OCI-LY1 (cell line): ENCODE data around the gene PLK1.

Experiments
- H2AFZ ChIP-seq: fragments of 200-600 bp; sonication (generic), shearing (Covaris generic); 2 replicates; pipeline ENCODE4 v1.6.0; 2014; ENCODE audit warnings: antibody characterized with exemption, mild to moderate bottlenecking, low read length
- H3F3A ChIP-seq: fragments of 200-600 bp; sonication (generic), shearing (Covaris generic); 2 replicates; pipeline ENCODE4 v1.6.0; 2014; ENCODE audit warnings: mild to moderate bottlenecking, antibody characterized with exemption, low read length, moderate library complexity; ENCODE audit not compliant: insufficient read depth
- H3K27ac ChIP-seq: fragments of 200-600 bp; sonication (generic); 2 replicates; pipeline ENCODE4 v1.5.1; 2014; ENCODE audit warnings: low read length, mixed run types, mild to moderate bottlenecking, low read depth; ENCODE audit not compliant: poor library complexity, severe bottlenecking
- H3K27me3 ChIP-seq: fragments of 200-600 bp; sonication (generic); 2 replicates; pipeline ENCODE4 v1.6.0; 2014; ENCODE audit warnings: antibody characterized with exemption, mild to moderate bottlenecking, low read length, moderate library complexity; ENCODE audit not compliant: insufficient read depth
- H3K36me3 ChIP-seq: fragments of 200-600 bp; sonication (generic); 2 replicates; pipeline ENCODE4 v1.6.1; 2014; ENCODE audit warnings: mild to moderate bottlenecking, antibody characterized with exemption, low read length, moderate library complexity, mixed read lengths; ENCODE audit not compliant: insufficient read depth
- H3K4me1 ChIP-seq: fragments of 200-600 bp; sonication (generic); 2 replicates; pipeline ENCODE4 v1.5.1; 2014; ENCODE audit warnings: mild to moderate bottlenecking, low read length, moderate library complexity; ENCODE audit not compliant: insufficient read depth, severe bottlenecking
- H3K4me2 ChIP-seq: fragments of 200-600 bp; sonication (generic), shearing (Covaris generic); 2 replicates; pipeline ENCODE4 v1.6.1; 2014; ENCODE audit warnings: low read length
- H3K4me3 ChIP-seq: fragments of 200-600 bp; sonication (generic); 2 replicates; pipeline ENCODE4 v1.5.1; 2014; ENCODE audit warnings: low read length, low read depth, mild to moderate bottlenecking, mixed read lengths; ENCODE audit not compliant: poor library complexity, severe bottlenecking
- H3K79me2 ChIP-seq: fragments of 200-600 bp; shearing (Covaris generic); 2 replicates; pipeline ENCODE4 v1.6.1; 2016; ENCODE audit warnings: mixed run types, low read length, mixed read lengths; ENCODE audit not compliant: insufficient read depth
- H3K9ac ChIP-seq: fragments of 200-600 bp; sonication (generic), shearing (Covaris generic); 2 replicates; pipeline ENCODE4 v1.6.1; 2014; ENCODE audit warnings: mild to moderate bottlenecking, low read length, mixed read lengths
- H3K9me2 ChIP-seq: fragments of 200-600 bp; sonication (generic), shearing (Covaris generic); 2 replicates; pipeline ENCODE4 v1.6.1; 2014; ENCODE audit warnings: low read depth, mild to moderate bottlenecking, low read length, mixed read lengths
- H3K9me3 ChIP-seq: fragments of 200-600 bp; shearing (Covaris generic); 2 replicates; pipeline ENCODE4 v1.6.1; 2014; ENCODE audit warnings: low read length, mixed read lengths
- H4K20me1 ChIP-seq: fragments of 200-600 bp; sonication (generic), shearing (Covaris generic); 2 replicates; pipeline ENCODE4 v1.6.0; 2016; ENCODE audit warnings: mild to moderate bottlenecking, low read length; ENCODE audit not compliant: insufficient read depth
- CTCF ChIP-seq: fragments of 200-600 bp; sonication (generic), shearing (Covaris generic); IDR thresholded peaks from 2 replicates; pipeline ENCODE4 v1.5.1; 2017; ENCODE audit warnings: mild to moderate bottlenecking, antibody characterized with exemption, low read length, moderate library complexity, mixed read lengths
- EZH2 ChIP-seq: fragments of 200-600 bp; sonication (generic), shearing (Covaris generic); IDR thresholded peaks from 2 replicates; pipeline ENCODE4 v1.8.0; 2017; ENCODE audit warnings: borderline replicate concordance, mixed run types, mild to moderate bottlenecking, antibody characterized with exemption, low read length, moderate library complexity, mixed read lengths

Gene PLK1

GRCh38 chr16:23634461-23635036 is 44.1 kb upstream of the PLK1 start:
- H3K4me2 ChIP-seq: no peak overlapping the region
- no peaks in the 10 kb centered on the region for H3K27me3 ChIP-seq

GRCh38 chr16:23635958-23636357 is 42.7 kb upstream of the PLK1 start:
- H2AFZ ChIP-seq: no peak overlapping the region
- peaks cover 10% of the 10 kb centered on the region; the same call in 1 of the 2 replicates for H3K79me2 ChIP-seq

More at GRCh38 chr16:23634461-23635036, 44.1 kb upstream of the PLK1 start:
- Histone ChIP-seq H3K79me2 (peaks cover 4% of the 10 kb centered on the region; the same call in 1 of the 2 replicates), H3K27ac (no peak overlapping the region), H4K20me1 (no peaks in the 10 kb centered on the region), H3K9me2 (no peaks in the 10 kb centered on the region), H2AFZ (no peak overlapping the region), H3K36me3 (peaks cover 69% of the 10 kb centered on the region), H3K4me3 (no peak overlapping the region), H3K4me1 (peaks cover 6% of the 10 kb centered on the region), H3K9me3 (no peaks in the 10 kb centered on the region), H3K9ac (no peak overlapping the region), H3F3A (no peaks in the 10 kb centered on the region)
- TF ChIP-seq EZH2 (no peak), CTCF (no peak)

GRCh38 chr16:23640615-23640930 is 38.1 kb upstream of the PLK1 start:
- peaks cover 50% of the 10 kb centered on the region for H3K36me3 ChIP-seq
- H4K20me1 ChIP-seq: no peaks in the 10 kb centered on the region
- no peaks in the 10 kb centered on the region for H3K27me3 ChIP-seq
- H3K9me3 ChIP-seq: no peaks in the 10 kb centered on the region
- no peak for TF ChIP-seq EZH2
- TF ChIP-seq CTCF: no peak
- no peaks in the 10 kb centered on the region for H3F3A ChIP-seq
- H3K9ac ChIP-seq: peak overlapping the region; percentile 83
- no peaks in the 10 kb centered on the region for H3K9me2 ChIP-seq
- no peak overlapping the region for H2AFZ ChIP-seq
- peak overlapping the region; percentile 93 for H3K4me3 ChIP-seq
- H3K4me1 ChIP-seq: peaks cover 26% of the 10 kb centered on the region
- H3K4me2 ChIP-seq: peak overlapping the region; percentile 90
- H3K79me2 ChIP-seq: peaks cover 24% of the 10 kb centered on the region
- peak overlapping the region; percentile 61 for H3K27ac ChIP-seq

More at GRCh38 chr16:23635958-23636357, 42.7 kb upstream of the PLK1 start:
- no peak overlapping the region for H3K4me2 ChIP-seq
- H3K9me3 ChIP-seq: no peaks in the 10 kb centered on the region
- no peak overlapping the region for H3K27ac ChIP-seq
- no peaks in the 10 kb centered on the region for H3K27me3 ChIP-seq
- H3K4me3 ChIP-seq: no peak overlapping the region
- H3K9me2 ChIP-seq: no peaks in the 10 kb centered on the region
- H3K36me3 ChIP-seq: peaks cover 59% of the 10 kb centered on the region
- no peak for TF ChIP-seq CTCF
- TF ChIP-seq EZH2: no peak
- H3K4me1 ChIP-seq: peaks cover 16% of the 10 kb centered on the region
- H3K9ac ChIP-seq: no peak overlapping the region
- no peaks in the 10 kb centered on the region for H3F3A ChIP-seq
- no peaks in the 10 kb centered on the region for H4K20me1 ChIP-seq
